Mammary epithelial cell (primary cell): Measurements from ENCODE around the gene COPZ1.

ENCODE experiments used
- EZH2 ChIP-seq: IDR thresholded peaks from 2 replicates; pipeline ENCODE4 v1.6.1; 2012; ENCODE audit warnings: low read length, inconsistent platforms, borderline replicate concordance
- TF ChIP-seq, protein P1 (sequence below), 2 donors: IDR thresholded peaks in 1 of 2; conservative IDR thresholded peaks in 1 of 2; 2 replicates each; pipeline ENCODE4 v1.5.1; 2011 to 2012; ENCODE audit warnings: inconsistent platforms in 2 of 2, low read length in 2 of 2, mild to moderate bottlenecking in 2 of 2, control low read depth in 1 of 2, low read depth in 1 of 2; ENCODE audit not compliant: insufficient read depth in 1 of 2; ENCODE audit errors: extremely low read depth in 1 of 2

DNA sequence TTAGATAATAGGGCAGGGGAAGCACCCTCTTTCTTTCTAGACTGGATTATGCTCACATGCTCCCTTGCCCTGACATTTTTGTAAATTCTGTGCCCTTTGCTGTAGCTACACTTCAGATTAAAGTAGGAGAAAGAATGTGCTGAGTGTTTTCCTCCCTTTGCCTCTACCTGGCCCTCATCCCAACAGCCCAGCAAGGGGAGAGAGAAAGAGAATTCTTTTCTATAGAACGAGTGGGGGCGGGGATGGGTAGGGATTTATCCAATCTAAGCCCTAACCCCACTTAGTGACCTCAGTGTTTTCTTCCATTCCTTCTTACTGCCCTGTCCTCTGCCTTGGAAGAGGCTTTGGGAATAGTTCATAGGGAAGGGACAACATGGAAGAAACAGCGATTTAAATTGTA, 25.8 kb downstream of the COPZ1 start:
- TF ChIP-seq, protein P1, sequence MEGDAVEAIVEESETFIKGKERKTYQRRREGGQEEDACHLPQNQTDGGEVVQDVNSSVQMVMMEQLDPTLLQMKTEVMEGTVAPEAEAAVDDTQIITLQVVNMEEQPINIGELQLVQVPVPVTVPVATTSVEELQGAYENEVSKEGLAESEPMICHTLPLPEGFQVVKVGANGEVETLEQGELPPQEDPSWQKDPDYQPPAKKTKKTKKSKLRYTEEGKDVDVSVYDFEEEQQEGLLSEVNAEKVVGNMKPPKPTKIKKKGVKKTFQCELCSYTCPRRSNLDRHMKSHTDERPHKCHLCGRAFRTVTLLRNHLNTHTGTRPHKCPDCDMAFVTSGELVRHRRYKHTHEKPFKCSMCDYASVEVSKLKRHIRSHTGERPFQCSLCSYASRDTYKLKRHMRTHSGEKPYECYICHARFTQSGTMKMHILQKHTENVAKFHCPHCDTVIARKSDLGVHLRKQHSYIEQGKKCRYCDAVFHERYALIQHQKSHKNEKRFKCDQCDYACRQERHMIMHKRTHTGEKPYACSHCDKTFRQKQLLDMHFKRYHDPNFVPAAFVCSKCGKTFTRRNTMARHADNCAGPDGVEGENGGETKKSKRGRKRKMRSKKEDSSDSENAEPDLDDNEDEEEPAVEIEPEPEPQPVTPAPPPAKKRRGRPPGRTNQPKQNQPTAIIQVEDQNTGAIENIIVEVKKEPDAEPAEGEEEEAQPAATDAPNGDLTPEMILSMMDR (conservative IDR thresholded peaks at IDR 0.05 in 1 of 2, IDR thresholded peaks at IDR 0.05 in 1 of 2; ENCODE audit: extremely low read depth in 1 of 2, insufficient read depth in 1 of 2, low read depth in 1 of 2, low read length in 2 of 2): no peak
- TF ChIP-seq EZH2: no peak
